ENCODE measurements around the gene HTR3D.
"Not testable (repeated sequence)": the region's sequence is repeated elsewhere in the genome, so short reads cannot be mapped to it uniquely, and the experiment has no call there.

HTR3D gene

DNA sequence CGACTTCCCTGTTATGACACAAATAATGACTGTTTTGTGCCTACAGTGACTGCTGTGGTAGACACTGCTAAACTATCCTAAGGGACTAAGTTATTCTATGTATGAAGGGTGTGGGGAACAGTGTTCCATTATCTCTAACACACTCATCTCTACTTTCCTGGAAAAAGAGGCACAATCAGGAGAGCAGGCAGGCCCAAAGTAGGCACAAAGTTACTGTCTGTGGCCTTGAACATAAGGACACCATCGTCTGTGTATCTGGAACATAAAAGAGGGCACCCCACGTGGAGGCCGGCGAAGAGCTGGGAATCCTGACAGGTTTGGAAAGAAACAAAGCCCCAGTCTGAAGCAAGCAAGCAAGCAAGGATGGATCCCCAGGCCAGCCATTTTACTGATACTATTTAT lies 15.4 kb upstream of the HTR3D start:
- DNase-seq (ENCODE audit: low read depth in 2 of 2), result no peak
- no peak overlapping the region for H3K4me3 ChIP-seq (replicated peaks in 1 of 2; ENCODE audit: low read depth in 2 of 2, low read length in 2 of 2)
- TF ChIP-seq, protein P1, sequence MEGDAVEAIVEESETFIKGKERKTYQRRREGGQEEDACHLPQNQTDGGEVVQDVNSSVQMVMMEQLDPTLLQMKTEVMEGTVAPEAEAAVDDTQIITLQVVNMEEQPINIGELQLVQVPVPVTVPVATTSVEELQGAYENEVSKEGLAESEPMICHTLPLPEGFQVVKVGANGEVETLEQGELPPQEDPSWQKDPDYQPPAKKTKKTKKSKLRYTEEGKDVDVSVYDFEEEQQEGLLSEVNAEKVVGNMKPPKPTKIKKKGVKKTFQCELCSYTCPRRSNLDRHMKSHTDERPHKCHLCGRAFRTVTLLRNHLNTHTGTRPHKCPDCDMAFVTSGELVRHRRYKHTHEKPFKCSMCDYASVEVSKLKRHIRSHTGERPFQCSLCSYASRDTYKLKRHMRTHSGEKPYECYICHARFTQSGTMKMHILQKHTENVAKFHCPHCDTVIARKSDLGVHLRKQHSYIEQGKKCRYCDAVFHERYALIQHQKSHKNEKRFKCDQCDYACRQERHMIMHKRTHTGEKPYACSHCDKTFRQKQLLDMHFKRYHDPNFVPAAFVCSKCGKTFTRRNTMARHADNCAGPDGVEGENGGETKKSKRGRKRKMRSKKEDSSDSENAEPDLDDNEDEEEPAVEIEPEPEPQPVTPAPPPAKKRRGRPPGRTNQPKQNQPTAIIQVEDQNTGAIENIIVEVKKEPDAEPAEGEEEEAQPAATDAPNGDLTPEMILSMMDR (IDR thresholded peaks at IDR 0.05; ENCODE audit: low read depth, low read length), result no peak

DNA sequence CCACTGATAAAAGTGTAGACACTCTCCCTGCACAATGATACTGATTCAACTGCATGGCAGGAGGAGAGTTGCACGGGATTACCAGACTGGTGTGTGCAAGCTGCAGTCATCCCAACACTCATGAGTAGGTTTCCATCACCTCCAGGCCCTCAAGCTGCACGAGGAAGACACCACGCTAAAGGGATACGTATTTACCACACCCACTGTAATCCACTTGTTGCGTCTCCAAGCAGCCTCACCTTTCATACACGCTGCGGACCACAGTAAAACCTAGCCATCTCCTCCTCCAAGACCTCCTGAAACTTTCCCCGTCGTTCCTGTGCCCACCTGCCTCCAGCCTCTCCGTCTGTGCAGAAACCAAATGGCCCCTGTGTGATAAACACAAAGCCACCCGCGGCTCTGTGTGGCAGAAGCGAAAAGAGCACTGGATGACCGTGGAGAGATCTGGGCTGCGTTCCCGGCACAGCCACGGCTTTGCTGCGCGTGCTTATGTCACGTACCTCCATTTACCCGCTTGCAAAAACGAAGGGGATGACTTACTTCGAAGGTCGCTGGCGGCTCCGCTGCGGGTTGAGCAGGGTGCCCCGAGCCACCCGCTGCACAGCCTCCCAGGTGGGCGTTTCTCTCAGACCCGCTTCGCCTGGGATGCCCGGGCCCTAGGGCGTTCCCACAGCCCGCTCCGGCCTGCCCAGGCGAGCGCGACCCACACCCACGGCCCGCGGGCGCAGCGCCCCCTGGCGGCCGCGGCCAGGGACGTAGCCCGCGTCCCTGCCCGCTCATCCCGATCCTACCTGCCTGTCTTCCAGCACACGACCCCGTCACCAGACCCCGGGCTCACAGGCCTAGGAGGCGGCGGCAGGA lies 14.5 kb upstream of the HTR3D start:
- peak; percentile 51 to 59 for DNase-seq (ENCODE audit: low read depth in 2 of 2)
- peak overlapping the region; percentile 82 to 100 for H3K4me3 ChIP-seq (replicated peaks in 1 of 2; ENCODE audit: low read depth in 2 of 2, low read length in 2 of 2)
- TF ChIP-seq, protein P1 (IDR thresholded peaks at IDR 0.05; ENCODE audit: low read depth, low read length), result peak; percentile 27

DNA sequence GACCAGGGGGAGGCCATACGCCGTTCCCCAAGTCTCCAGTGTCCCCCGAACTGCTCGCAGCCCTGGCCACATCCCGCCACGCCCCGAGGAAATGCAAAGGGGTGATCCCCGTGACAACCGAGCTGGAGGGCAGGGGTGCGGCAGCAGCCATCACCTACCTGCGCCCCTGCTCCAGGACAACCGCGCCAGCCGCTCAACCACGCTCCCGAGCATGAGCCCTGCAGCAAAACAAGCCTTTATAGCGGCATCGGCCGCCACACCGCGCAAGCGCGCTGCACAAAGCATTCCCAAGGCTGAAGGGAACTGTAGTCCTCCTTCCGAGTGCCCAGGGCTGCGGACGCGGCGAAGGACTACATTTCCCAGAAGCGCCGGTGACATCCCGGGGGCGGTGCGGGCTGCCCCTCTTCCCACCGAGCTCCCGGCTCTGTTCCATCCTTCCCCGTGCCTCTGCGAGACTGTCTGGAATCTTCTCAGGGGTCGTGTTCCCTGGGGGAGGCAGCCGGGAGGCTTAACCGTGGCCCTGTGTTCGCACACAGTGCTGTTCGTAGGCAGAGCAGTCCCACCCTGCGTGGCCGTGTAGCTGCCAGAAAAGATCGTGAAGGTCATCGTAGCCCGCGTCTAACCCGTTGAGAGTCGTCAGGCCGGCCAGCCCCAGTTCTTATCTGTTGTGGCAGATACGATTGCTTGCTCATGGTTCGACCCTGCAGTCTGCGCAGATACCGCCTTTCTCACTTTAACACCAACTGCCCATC lies 13.7 kb upstream of the HTR3D start, which contains the start of gene ABCC5:
Gene ABCC5, minus strand, starts transcription at position 213 of the 752 bp plus-strand sequence. CDS start 3,492 bp downstream, outside the sequence.
- peak; percentile 91 to 95 for DNase-seq (ENCODE audit: low read depth in 2 of 2)
- TF ChIP-seq, protein P1 (IDR thresholded peaks at IDR 0.05; ENCODE audit: low read depth, low read length), result peak; percentile 1

DNA sequence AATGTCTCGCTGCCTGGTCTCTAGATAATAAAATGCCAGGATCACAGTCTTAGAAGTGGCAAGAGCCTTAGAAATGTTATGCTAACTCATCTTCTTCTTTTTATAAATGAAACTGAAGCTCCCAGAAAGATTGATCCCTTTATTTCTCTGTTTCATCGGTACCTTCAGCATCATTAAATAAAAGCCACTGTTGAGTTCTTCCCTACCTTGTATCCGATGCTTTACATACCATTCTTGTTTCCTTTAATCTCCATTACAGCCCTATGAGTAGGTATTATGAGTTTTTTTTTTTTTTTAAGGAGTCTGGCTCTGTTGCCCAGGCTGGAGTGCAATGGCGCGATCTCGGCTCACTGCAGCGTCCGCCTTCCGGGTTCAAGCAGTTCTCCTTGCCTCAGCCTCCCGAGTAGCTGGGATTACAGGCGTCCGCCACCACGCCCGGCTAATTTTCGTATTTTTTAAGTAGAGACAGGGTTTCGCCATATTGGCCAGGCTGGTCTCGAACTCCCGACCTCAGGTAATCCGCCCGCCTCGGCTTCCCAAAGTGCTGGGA lies 13.0 kb upstream of the HTR3D start:
- TF ChIP-seq, protein P1 (IDR thresholded peaks at IDR 0.05; ENCODE audit: low read depth, low read length), result no peak
- no peak for DNase-seq (ENCODE audit: low read depth in 2 of 2)
- H3K4me3 ChIP-seq (replicated peaks in 1 of 2; ENCODE audit: low read depth in 2 of 2, low read length in 2 of 2), result peak overlapping the region; percentile 82 to 100

More for the DNA sequence above, 13.7 kb upstream of the HTR3D start, which contains the start of gene ABCC5:
- peak within 1 kb of the TSS; percentile 82 to 100 for H3K4me3 ChIP-seq (replicated peaks in 1 of 2; ENCODE audit: low read depth in 2 of 2, low read length in 2 of 2)

DNA sequence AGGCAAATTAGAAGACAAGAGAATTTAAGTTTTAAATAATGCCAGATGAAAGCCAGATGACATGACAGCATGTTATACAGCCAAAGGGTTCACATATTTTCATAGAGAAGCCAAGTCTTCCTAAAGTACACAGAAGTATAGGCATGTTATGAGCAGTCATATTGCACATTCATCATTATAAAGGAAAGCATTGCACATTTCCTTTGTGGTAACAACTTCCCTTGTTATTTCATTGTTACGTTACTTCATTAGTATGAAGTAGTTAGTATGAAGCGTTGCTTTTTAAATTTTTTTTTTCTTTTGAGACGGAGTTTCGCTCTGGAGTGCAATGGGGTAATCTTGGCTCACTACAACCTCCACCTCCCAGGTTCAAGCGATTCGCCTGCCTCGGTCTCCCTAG lies 9.2 kb upstream of the HTR3D start:
- no peak overlapping the region for H3K4me3 ChIP-seq (replicated peaks in 1 of 2; ENCODE audit: low read depth in 2 of 2, low read length in 2 of 2)
- DNase-seq (ENCODE audit: low read depth in 2 of 2), result no peak
- TF ChIP-seq, protein P1 (IDR thresholded peaks at IDR 0.05; ENCODE audit: low read depth, low read length), result no peak

DNA sequence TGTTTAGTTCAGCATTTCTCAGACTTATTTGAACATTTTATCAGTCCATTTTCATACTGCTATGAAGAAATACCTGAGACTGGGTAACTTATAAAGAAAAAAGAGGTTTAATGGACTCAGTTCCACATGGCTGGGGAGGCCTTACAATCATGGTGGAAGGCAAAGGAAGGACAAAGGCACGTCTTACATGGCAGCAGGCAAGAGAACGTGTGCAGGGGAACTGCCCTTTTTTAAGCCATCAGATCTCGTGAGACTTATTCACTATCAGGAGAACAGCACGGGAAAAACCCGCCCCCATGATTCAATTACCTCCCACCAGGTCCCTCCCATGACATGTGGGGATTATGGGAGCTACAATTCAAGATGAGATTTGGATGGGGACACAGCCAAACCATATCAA lies 6.3 kb upstream of the HTR3D start:
- not testable (repeated sequence) for DNase-seq (ENCODE audit: low read depth in 2 of 2); H3K4me3 ChIP-seq (replicated peaks in 1 of 2; ENCODE audit: low read depth in 2 of 2, low read length in 2 of 2)

DNA sequence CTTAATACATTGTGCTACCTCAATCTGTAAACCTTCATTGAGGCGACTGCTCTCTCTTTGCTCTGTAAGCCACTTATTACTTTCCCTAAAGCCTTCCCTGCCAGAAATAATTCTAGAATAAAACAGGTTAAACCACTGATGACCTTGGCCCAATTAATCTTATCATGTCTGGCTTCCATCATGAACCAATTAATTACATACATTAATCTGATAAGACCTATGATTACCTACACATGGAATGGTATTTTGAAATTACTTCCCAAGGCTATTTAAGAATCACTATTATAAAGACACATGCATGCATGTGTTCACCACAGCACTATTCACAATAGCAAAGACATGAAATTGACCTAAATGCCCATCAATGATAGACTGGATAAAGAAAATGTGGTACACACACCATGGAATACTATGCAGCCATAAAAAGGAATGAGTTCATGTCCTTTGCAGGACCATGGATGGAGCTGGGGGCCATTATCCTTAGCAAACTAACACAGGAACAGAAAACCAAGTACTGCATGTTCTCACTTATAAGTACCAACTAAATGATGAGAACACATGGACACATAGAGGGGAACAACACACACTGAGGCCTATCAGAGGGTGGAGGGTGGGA lies 3.2 kb upstream of the HTR3D start:
- not testable (repeated sequence) for DNase-seq (ENCODE audit: low read depth in 2 of 2); H3K4me3 ChIP-seq (replicated peaks in 1 of 2; ENCODE audit: low read depth in 2 of 2, low read length in 2 of 2)
